K562 (cell line): ENCODE measurements around the gene SGSM2. TPM values are rescaled to one million over a fixed set of nuclear protein-coding genes. Genes with fewer than 3 reads are reported as not detected.

ENCODE experiments used
- ASH1L ChIP-seq: fragments of 450-650 bp; IDR thresholded peaks from 2 replicates; pipeline ENCODE4 v1.6.1; 2018; ENCODE audit warnings: borderline replicate concordance, mild to moderate bottlenecking, low read depth; ENCODE audit not compliant: partially characterized antibody
- BRD9 ChIP-seq: fragments of 450-650 bp; IDR thresholded peaks from 2 replicates; pipeline ENCODE4 v1.6.1; 2018; ENCODE audit warnings: low read depth; ENCODE audit not compliant: partially characterized antibody
- ERF ChIP-seq: fragments of 450-650 bp; formaldehyde crosslinking; IDR thresholded peaks from 2 replicates; pipeline ENCODE4 v1.4.0; 2020; ENCODE audit warnings: mild to moderate bottlenecking, mixed read lengths
- ESRRA ChIP-seq: fragments of 450-650 bp; IDR thresholded peaks from 2 replicates; pipeline ENCODE4 v1.6.1; 2014; ENCODE audit warnings: low read depth, mild to moderate bottlenecking, moderate library complexity, borderline replicate concordance
- HDAC8 ChIP-seq: fragments of 450-650 bp; IDR thresholded peaks from 2 replicates; pipeline ENCODE4 v1.6.1; 2016; ENCODE audit warnings: mild to moderate bottlenecking, missing genetic modification characterization, moderate library complexity, missing compliant biosample characterization
- NCOA6 ChIP-seq: fragments of 450-650 bp; IDR thresholded peaks from 2 replicates; pipeline ENCODE4 v1.6.1; 2017; ENCODE audit warnings: mild to moderate bottlenecking
- NCOR1 ChIP-seq: fragments of 450-650 bp; IDR thresholded peaks from 2 replicates; pipeline ENCODE4 v1.6.1; 2016; ENCODE audit warnings: mild to moderate bottlenecking, moderate library complexity
- NR2C1 ChIP-seq, 2 experiments: fragments of 450-650 bp; IDR thresholded peaks; 2 replicates each; pipeline ENCODE4 v1.6.1; 2017; ENCODE audit warnings: mild to moderate bottlenecking in 2 of 2, antibody characterized with exemption in 1 of 2, inconsistent platforms in 1 of 2, missing compliant biosample characterization in 1 of 2, missing genetic modification characterization in 1 of 2
- PHF8 ChIP-seq: fragments of 200-600 bp; sonication (generic); IDR thresholded peaks from 2 replicates; pipeline ENCODE4 v1.6.1; 2012; ENCODE audit warnings: mixed run types, mild to moderate bottlenecking, inconsistent platforms, low read length, moderate library complexity, borderline replicate concordance
- RBBP5 ChIP-seq: fragments of 200-600 bp; sonication (generic); IDR thresholded peaks from 2 replicates; pipeline ENCODE4 v1.6.1; 2012; ENCODE audit warnings: borderline replicate concordance, mild to moderate bottlenecking, low read length, control low read depth, inconsistent platforms; ENCODE audit not compliant: insufficient read depth, poor library complexity, severe bottlenecking
- SIN3A ChIP-seq, 2 experiments: fragments of 150-350 bp in 1 of 2; IDR thresholded peaks; 2 replicates each; pipeline ENCODE4 v1.6.1; 2011 to 2016; ENCODE audit warnings: borderline replicate concordance in 2 of 2, low read depth in 2 of 2, low read length in 2 of 2, mild to moderate bottlenecking in 2 of 2, moderate library complexity in 2 of 2; ENCODE audit not compliant: control insufficient read depth in 1 of 2
- SMARCA4 ChIP-seq: fragments of 450-650 bp; IDR thresholded peaks from 2 replicates; pipeline ENCODE4 v1.6.1; 2016
- U2AF1 ChIP-seq: fragments of 200-400 bp; formaldehyde crosslinking; optimal IDR thresholded peaks from 2 replicates; pipeline ENCODE3; 2017; ENCODE audit warnings: mild to moderate bottlenecking, low read depth, low read length, moderate library complexity
- XRCC5 ChIP-seq: fragments of 200-400 bp; formaldehyde crosslinking; IDR thresholded peaks from 2 replicates; pipeline ENCODE4 v1.6.1; 2017; ENCODE audit warnings: low read depth, mild to moderate bottlenecking, low read length
- ZBTB1 ChIP-seq: sonication (generic); formaldehyde crosslinking; IDR thresholded peaks from 2 replicates; pipeline ENCODE4 v1.8.1; 2023; ENCODE audit warnings: missing genetic modification reagents, low read depth, mild to moderate bottlenecking, borderline replicate concordance
- ZNF316 ChIP-seq: fragments of 450-650 bp; IDR thresholded peaks from 2 replicates; pipeline ENCODE4 v1.6.1; 2016
- polyA plus RNA-seq, 8 experiments: library from polyadenylated mRNA; depleted of rRNA in 4 of 8; stranded (reverse) in 5 of 8; unstranded in 3 of 8; fragments of >200 nt; fragmentation: Nextera tagmentation in 2 of 8; fragmentation: Illumina TruSeq in 1 of 8; extraction: Ambion mirVana in 2 of 8; extraction: Trizol in 1 of 8; gene quantifications; 2 replicates each; pipeline versions ENCODE4 v1.2.1 to v1.2.3, GENCODE V29; 2011 to 2014; ENCODE audit warnings: inconsistent platforms in 1 of 8, missing spikeins in 1 of 8
- total RNA-seq, 7 experiments: library from RNA; depleted of rRNA in 6 of 7; stranded (reverse); fragments of >200 nt in 6 of 7; fragmentation: Illumina TruSeq in 2 of 7; extraction: Trizol in 2 of 7; gene quantifications; 2 replicates each; pipeline versions ENCODE4 v1.2.1 to v1.2.3, GENCODE V29; 2011 to 2021; ENCODE audit warnings: low replicate concordance in 1 of 7
- TF ChIP-seq, protein P1 (sequence below): sonication (generic); formaldehyde crosslinking; IDR thresholded peaks from 2 replicates; pipeline ENCODE4 v1.8.0; 2023; ENCODE audit warnings: mild to moderate bottlenecking, missing genetic modification reagents
- TF ChIP-seq, protein P2 (sequence below): fragments of 250-450 bp; sonication (Bioruptor Pico); IDR thresholded peaks from 2 replicates; pipeline ENCODE4 v1.4.0; 2020; ENCODE audit warnings: mild to moderate bottlenecking, moderate library complexity, borderline replicate concordance

Gene SGSM2
- total and polyA plus RNA-seq, 9 of the 15 experiments (the other 6 are each of a cell fraction or from before 2014, with no cell fraction given): 0.20 to 26.3 (median 14.8) TPM

DNA sequence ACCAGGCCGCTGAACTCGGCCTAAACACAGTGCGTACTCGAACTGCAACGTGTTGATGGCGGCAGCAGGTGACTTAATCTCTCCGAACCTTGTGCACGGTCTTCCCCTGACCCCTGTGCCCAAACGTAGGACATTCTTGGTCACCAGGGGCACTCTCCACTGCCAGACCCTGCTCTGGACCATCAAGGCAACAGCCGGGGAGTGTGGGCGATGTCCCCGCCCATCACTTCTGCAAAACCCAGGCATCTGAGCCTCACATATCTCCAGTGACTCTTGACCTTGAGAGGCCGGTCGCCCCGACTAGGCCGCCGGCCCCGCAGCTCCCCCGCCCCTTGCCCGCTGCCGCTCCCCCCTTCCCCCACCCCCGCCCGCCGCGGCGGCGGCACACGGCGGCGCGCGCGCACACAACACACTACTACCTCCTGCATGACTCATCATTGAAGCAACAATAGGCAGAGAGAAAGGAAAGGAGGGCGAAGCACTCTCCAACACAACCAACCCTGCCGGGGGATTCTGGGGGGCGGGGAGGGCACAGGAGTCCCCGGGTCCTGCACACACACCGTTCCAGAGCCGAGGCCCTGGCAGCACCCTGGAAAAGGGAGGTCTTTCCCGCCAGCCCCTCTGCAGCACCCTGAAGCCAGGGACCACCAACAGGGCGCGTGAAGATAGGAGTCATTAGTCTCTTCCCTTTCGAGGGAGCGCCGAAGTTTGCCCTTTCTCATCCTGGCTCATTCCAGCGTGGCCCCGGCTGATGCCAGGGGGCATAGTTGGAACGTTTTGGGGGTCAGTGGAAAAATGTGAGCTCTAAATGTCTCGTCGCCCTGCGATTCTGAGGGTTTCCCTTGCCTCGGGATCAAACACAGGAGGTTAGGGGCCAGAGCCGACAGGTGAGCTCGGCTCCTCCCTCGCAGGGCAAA lies 61.6 kb downstream of the SGSM2 start (continued):
- TF ChIP-seq ERF (CRISPR knock-in tag) (0 out of 2 replicates have a peak, but pooled peaks have one; percentile 56), NCOA6 (no peak), ASH1L (no peak), U2AF1 (no peak), PHF8 (peak; percentile 9; the same call in 1 of the 2 replicates), HDAC8 (no peak), BRD9 (peak; percentile 91), RBBP5 (peak; percentile 43), NR2C1 (IDR thresholded peaks at IDR 0.05) (no peak), NR2C1 (tag; IDR thresholded peaks at IDR 0.05) (peak; percentile 75), SMARCA4 (0 out of 2 replicates have a peak, but pooled peaks have one; percentile 42), ZNF316 (peak; percentile 47), SIN3A (IDR thresholded peaks at IDR 0.05; ENCODE audit: borderline replicate concordance in 2 of 2, control insufficient read depth in 1 of 2, low read depth in 2 of 2, low read length in 2 of 2) (no peak), XRCC5 (0 out of 2 replicates have a peak, but pooled peaks have one; percentile 29), NCOR1 (peak; percentile 20; the same call in 1 of the 2 replicates), ZBTB1 (CRISPR knock-in tag) (no peak; the same call in 1 of the 2 replicates), ESRRA (peak; percentile 95)
- TF ChIP-seq, protein P1, sequence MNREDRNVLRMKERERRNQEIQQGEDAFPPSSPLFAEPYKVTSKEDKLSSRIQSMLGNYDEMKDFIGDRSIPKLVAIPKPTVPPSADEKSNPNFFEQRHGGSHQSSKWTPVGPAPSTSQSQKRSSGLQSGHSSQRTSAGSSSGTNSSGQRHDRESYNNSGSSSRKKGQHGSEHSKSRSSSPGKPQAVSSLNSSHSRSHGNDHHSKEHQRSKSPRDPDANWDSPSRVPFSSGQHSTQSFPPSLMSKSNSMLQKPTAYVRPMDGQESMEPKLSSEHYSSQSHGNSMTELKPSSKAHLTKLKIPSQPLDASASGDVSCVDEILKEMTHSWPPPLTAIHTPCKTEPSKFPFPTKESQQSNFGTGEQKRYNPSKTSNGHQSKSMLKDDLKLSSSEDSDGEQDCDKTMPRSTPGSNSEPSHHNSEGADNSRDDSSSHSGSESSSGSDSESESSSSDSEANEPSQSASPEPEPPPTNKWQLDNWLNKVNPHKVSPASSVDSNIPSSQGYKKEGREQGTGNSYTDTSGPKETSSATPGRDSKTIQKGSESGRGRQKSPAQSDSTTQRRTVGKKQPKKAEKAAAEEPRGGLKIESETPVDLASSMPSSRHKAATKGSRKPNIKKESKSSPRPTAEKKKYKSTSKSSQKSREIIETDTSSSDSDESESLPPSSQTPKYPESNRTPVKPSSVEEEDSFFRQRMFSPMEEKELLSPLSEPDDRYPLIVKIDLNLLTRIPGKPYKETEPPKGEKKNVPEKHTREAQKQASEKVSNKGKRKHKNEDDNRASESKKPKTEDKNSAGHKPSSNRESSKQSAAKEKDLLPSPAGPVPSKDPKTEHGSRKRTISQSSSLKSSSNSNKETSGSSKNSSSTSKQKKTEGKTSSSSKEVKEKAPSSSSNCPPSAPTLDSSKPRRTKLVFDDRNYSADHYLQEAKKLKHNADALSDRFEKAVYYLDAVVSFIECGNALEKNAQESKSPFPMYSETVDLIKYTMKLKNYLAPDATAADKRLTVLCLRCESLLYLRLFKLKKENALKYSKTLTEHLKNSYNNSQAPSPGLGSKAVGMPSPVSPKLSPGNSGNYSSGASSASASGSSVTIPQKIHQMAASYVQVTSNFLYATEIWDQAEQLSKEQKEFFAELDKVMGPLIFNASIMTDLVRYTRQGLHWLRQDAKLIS: 0 out of 2 replicates have a peak, but pooled peaks have one; percentile 10
- TF ChIP-seq, protein P2, sequence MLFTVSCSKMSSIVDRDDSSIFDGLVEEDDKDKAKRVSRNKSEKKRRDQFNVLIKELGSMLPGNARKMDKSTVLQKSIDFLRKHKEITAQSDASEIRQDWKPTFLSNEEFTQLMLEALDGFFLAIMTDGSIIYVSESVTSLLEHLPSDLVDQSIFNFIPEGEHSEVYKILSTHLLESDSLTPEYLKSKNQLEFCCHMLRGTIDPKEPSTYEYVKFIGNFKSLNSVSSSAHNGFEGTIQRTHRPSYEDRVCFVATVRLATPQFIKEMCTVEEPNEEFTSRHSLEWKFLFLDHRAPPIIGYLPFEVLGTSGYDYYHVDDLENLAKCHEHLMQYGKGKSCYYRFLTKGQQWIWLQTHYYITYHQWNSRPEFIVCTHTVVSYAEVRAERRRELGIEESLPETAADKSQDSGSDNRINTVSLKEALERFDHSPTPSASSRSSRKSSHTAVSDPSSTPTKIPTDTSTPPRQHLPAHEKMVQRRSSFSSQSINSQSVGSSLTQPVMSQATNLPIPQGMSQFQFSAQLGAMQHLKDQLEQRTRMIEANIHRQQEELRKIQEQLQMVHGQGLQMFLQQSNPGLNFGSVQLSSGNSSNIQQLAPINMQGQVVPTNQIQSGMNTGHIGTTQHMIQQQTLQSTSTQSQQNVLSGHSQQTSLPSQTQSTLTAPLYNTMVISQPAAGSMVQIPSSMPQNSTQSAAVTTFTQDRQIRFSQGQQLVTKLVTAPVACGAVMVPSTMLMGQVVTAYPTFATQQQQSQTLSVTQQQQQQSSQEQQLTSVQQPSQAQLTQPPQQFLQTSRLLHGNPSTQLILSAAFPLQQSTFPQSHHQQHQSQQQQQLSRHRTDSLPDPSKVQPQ (CRISPR knock-in tag): no peak
